ENCODE measurements around the gene OR2T1.

OR2T1 gene

GRCh38 chr1:248393050-248393449 is 9.8 kb upstream of the OR2T1 start:
- Histone ChIP-seq H3K79me2 (no peaks in the 10 kb centered on the region), H3K4me2 (ENCODE audit: low read length) (no peak overlapping the region), H2AFZ (no peak overlapping the region), H3K9me3 (ENCODE audit: control insufficient read depth, low read length) (no peaks in the 10 kb centered on the region), H3K9ac (no peak overlapping the region), H3K36me3 (ENCODE audit: control insufficient read depth, insufficient read depth, low read length) (no peaks in the 10 kb centered on the region), H3K4me3 (ENCODE audit: low read depth, low read length) (no peak overlapping the region), H3K27me3 (ENCODE audit: control insufficient read depth, insufficient read depth, low read length) (no peaks in the 10 kb centered on the region), H3K4me1 (no peaks in the 10 kb centered on the region), H3K27ac (no peak overlapping the region)
- no peak for TF ChIP-seq CTCF (IDR thresholded peaks at IDR 0.05)

GRCh38 chr1:248404024-248404423 is 1.2 kb downstream of the OR2T1 start:
- H2AFZ ChIP-seq = no peak overlapping the region
- TF ChIP-seq CTCF (IDR thresholded peaks at IDR 0.05) = no peak
- no peak overlapping the region for H3K4me2 ChIP-seq (ENCODE audit: low read length)
- H3K9ac ChIP-seq = no peak overlapping the region
- H3K79me2 ChIP-seq = no peaks in the 10 kb centered on the region
- no peak overlapping the region for H3K4me3 ChIP-seq (ENCODE audit: low read depth, low read length)
- H3K4me1 ChIP-seq = no peaks in the 10 kb centered on the region
- no peaks in the 10 kb centered on the region for H3K9me3 ChIP-seq (ENCODE audit: control insufficient read depth, low read length)
- H3K27ac ChIP-seq = no peak overlapping the region
- no peaks in the 10 kb centered on the region for H3K27me3 ChIP-seq (ENCODE audit: control insufficient read depth, insufficient read depth, low read length)
- H3K36me3 ChIP-seq (ENCODE audit: control insufficient read depth, insufficient read depth, low read length) = no peaks in the 10 kb centered on the region

- no peak overlapping the region for H2AFZ ChIP-seq
- no peak overlapping the region for H3K27ac ChIP-seq
- H3K4me1 ChIP-seq = no peaks in the 10 kb centered on the region
- H3K9ac ChIP-seq = no peak overlapping the region
- no peaks in the 10 kb centered on the region for H3K36me3 ChIP-seq (ENCODE audit: control insufficient read depth, insufficient read depth, low read length)
- H3K9me3 ChIP-seq (ENCODE audit: control insufficient read depth, low read length) = no peaks in the 10 kb centered on the region
- TF ChIP-seq CTCF (IDR thresholded peaks at IDR 0.05) = no peak
- H3K4me2 ChIP-seq (ENCODE audit: low read length) = no peak overlapping the region
- H3K27me3 ChIP-seq (ENCODE audit: control insufficient read depth, insufficient read depth, low read length) = no peaks in the 10 kb centered on the region
- no peaks in the 10 kb centered on the region for H3K79me2 ChIP-seq
- no peak overlapping the region for H3K4me3 ChIP-seq (ENCODE audit: low read depth, low read length)
Observed at GRCh38 chr1:248406721-248407692, 4.2 kb downstream of the OR2T1 start.

- H3K36me3 ChIP-seq (ENCODE audit: control insufficient read depth, insufficient read depth, low read length) = no peaks in the 10 kb centered on the region
- H3K4me3 ChIP-seq (ENCODE audit: low read depth, low read length) = no peak overlapping the region
- no peaks in the 10 kb centered on the region for H3K4me1 ChIP-seq
- TF ChIP-seq CTCF (IDR thresholded peaks at IDR 0.05) = no peak
- no peaks in the 10 kb centered on the region for H3K9me3 ChIP-seq (ENCODE audit: control insufficient read depth, low read length)
- no peak overlapping the region for H3K4me2 ChIP-seq (ENCODE audit: low read length)
- no peaks in the 10 kb centered on the region for H3K79me2 ChIP-seq
- no peak overlapping the region for H2AFZ ChIP-seq
- no peak overlapping the region for H3K9ac ChIP-seq
- no peaks in the 10 kb centered on the region for H3K27me3 ChIP-seq (ENCODE audit: control insufficient read depth, insufficient read depth, low read length)
- no peak overlapping the region for H3K27ac ChIP-seq
Observed at GRCh38 chr1:248416226-248416625, 13.4 kb downstream of the OR2T1 start.

- no peak for TF ChIP-seq CTCF (IDR thresholded peaks at IDR 0.05)
- Histone ChIP-seq H3K79me2 (no peaks in the 10 kb centered on the region), H3K27ac (no peak overlapping the region)
Observed at GRCh38 chr1:248417854-248418253, 15.0 kb downstream of the OR2T1 start.

More at GRCh38 chr1:248417854-248418253, 15.0 kb downstream of the OR2T1 start:
- Histone ChIP-seq H3K4me2 (ENCODE audit: low read length) (no peak overlapping the region), H3K27me3 (ENCODE audit: control insufficient read depth, insufficient read depth, low read length) (no peaks in the 10 kb centered on the region), H3K9me3 (ENCODE audit: control insufficient read depth, low read length) (no peaks in the 10 kb centered on the region), H3K36me3 (ENCODE audit: control insufficient read depth, insufficient read depth, low read length) (no peaks in the 10 kb centered on the region), H2AFZ (no peak overlapping the region), H3K4me1 (no peaks in the 10 kb centered on the region), H3K9ac (no peak overlapping the region), H3K4me3 (ENCODE audit: low read depth, low read length) (no peak overlapping the region)
